PFSK-1 (cell line): ENCODE measurements around the gene MACROD1.

Experiments used
- POLR2AphosphoS5 ChIP-seq: IDR thresholded peaks from 2 replicates; pipeline ENCODE4 v1.6.1; 2012; ENCODE audit warnings: low read depth, mild to moderate bottlenecking, control low read depth, low read length, moderate library complexity
- REST ChIP-seq, 2 experiments: IDR thresholded peaks; 2 replicates each; pipeline versions ENCODE4 v1.6.1 to v1.8.0; 2011 to 2012; ENCODE audit warnings: low read depth in 2 of 2, low read length in 2 of 2, control low read depth in 1 of 2, inconsistent platforms in 1 of 2, mild to moderate bottlenecking in 1 of 2, moderate library complexity in 1 of 2; ENCODE audit not compliant: insufficient read depth in 1 of 2
- SIN3A ChIP-seq: IDR thresholded peaks from 2 replicates; pipeline ENCODE4 v1.6.1; 2012; ENCODE audit warnings: mild to moderate bottlenecking, low read length, moderate library complexity, borderline replicate concordance; ENCODE audit not compliant: insufficient read depth
- TAF1 ChIP-seq: IDR thresholded peaks from 2 replicates; pipeline ENCODE4 v1.6.1; 2012; ENCODE audit warnings: low read length, control low read depth, borderline replicate concordance; ENCODE audit not compliant: insufficient read depth

- TF ChIP-seq TAF1: no peak
- no peak for TF ChIP-seq POLR2AphosphoS5
- TF ChIP-seq SIN3A: no peak
- TF ChIP-seq REST (IDR thresholded peaks at IDR 0.05; ENCODE audit: insufficient read depth in 1 of 2, low read depth in 2 of 2, low read length in 2 of 2): no peak
Measured at GRCh38 chr11:64094463-64095260, 71.3 kb downstream of the MACROD1 start.
